OCI-LY1 (cell line): ENCODE results near the gene ACVR2B.

Experiments
- EZH2 ChIP-seq: fragments of 200-600 bp; sonication (generic), shearing (Covaris generic); IDR thresholded peaks from 2 replicates; pipeline ENCODE4 v1.8.0; 2017; ENCODE audit warnings: borderline replicate concordance, mixed run types, mild to moderate bottlenecking, antibody characterized with exemption, low read length, moderate library complexity, mixed read lengths
- TF ChIP-seq, protein P1 (sequence below): fragments of 200-600 bp; sonication (generic), shearing (Covaris generic); IDR thresholded peaks from 2 replicates; pipeline ENCODE4 v1.5.1; 2017; ENCODE audit warnings: mild to moderate bottlenecking, antibody characterized with exemption, low read length, moderate library complexity, mixed read lengths

DNA sequence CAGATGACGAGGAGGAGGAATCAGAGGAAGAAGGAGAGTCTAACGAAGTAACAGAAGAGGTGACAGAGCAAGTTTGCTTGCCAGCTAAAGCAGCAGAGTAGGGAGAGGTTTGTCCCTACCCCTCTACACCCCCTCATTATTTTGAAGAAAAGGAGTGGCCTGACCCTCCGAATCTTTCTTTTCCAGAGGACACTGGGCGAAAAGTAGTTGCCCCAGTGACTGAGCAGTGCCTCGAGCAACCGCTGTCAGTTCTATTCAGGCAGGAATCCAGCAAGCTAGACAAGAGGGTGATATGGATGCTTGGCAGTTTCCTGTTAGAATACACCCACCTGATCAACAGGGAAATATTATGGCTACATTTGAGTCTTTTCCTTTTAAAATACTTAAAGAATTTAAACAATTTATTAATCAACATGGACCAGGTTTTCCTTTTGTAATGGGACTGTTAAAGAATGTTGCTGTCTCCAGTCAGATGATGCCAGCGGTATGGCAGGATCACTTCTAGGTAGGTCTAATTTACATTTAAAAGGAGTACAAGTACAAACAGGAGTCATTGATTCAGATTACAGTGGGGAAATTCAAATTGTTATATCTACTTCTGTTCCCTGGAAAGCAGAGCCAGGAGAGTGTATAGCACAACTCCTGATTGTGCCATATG is 31.9 kb upstream of the ACVR2B start:
- TF ChIP-seq, protein P1, sequence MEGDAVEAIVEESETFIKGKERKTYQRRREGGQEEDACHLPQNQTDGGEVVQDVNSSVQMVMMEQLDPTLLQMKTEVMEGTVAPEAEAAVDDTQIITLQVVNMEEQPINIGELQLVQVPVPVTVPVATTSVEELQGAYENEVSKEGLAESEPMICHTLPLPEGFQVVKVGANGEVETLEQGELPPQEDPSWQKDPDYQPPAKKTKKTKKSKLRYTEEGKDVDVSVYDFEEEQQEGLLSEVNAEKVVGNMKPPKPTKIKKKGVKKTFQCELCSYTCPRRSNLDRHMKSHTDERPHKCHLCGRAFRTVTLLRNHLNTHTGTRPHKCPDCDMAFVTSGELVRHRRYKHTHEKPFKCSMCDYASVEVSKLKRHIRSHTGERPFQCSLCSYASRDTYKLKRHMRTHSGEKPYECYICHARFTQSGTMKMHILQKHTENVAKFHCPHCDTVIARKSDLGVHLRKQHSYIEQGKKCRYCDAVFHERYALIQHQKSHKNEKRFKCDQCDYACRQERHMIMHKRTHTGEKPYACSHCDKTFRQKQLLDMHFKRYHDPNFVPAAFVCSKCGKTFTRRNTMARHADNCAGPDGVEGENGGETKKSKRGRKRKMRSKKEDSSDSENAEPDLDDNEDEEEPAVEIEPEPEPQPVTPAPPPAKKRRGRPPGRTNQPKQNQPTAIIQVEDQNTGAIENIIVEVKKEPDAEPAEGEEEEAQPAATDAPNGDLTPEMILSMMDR = no peak
- TF ChIP-seq EZH2 = no peak
